Loucy (cell line): Measurements from ENCODE around the gene CEP112.

Experiments
- CTCF ChIP-seq: fragments of 200-600 bp; sonication (generic); conservative IDR thresholded peaks from 2 replicates; pipeline ENCODE4 v1.5.1; 2014; ENCODE audit warnings: mild to moderate bottlenecking, antibody characterized with exemption, low read length
- EZH2phosphoT487 ChIP-seq: fragments of 200-600 bp; IDR thresholded peaks from 2 replicates; pipeline ENCODE4 v1.6.1; 2018; ENCODE audit warnings: antibody characterized with exemption, mild to moderate bottlenecking, moderate library complexity, borderline replicate concordance

- TF ChIP-seq CTCF (peak; percentile 22; the same call in 1 of the 2 replicates), EZH2phosphoT487 (no peak)
Observed at GRCh38 chr17:66040402-66040801, 151.5 kb downstream of the CEP112 start.
